Measurements from ENCODE around the gene ZNF883.

DNA sequence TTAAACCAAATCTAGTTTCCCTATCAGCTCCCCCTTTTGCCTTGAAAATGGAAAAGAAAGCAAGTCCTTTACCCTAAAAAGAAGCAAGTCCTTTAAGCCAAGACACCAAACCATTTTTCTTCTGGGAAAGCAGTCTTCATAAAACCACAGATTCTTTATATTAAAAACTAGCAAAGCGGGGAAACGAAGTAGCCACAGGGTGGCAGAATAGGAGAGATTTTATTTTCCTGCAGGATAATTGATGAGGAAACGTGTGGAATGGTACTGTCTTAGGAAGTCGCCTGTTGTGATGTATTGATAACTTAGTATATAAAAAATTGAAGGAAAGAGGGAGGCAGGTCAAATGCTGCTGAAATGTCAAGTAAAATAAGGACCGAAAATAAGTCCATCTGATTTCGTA, 41.1 kb downstream of the ZNF883 start:
- TF ChIP-seq EZH2 (optimal IDR thresholded peaks at IDR 0.05; ENCODE audit: low read depth, low read length) = no peak
- TF ChIP-seq, protein P1, sequence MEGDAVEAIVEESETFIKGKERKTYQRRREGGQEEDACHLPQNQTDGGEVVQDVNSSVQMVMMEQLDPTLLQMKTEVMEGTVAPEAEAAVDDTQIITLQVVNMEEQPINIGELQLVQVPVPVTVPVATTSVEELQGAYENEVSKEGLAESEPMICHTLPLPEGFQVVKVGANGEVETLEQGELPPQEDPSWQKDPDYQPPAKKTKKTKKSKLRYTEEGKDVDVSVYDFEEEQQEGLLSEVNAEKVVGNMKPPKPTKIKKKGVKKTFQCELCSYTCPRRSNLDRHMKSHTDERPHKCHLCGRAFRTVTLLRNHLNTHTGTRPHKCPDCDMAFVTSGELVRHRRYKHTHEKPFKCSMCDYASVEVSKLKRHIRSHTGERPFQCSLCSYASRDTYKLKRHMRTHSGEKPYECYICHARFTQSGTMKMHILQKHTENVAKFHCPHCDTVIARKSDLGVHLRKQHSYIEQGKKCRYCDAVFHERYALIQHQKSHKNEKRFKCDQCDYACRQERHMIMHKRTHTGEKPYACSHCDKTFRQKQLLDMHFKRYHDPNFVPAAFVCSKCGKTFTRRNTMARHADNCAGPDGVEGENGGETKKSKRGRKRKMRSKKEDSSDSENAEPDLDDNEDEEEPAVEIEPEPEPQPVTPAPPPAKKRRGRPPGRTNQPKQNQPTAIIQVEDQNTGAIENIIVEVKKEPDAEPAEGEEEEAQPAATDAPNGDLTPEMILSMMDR (IDR thresholded peaks at IDR 0.05; ENCODE audit: low read length) = no peak
- TF ChIP-seq EZH2phosphoT487 (IDR thresholded peaks at IDR 0.05; ENCODE audit: low read length) = no peak
